ENCODE measurements around the gene DIAPH2.
A peak's percentile ranks its signal among the peaks of the same experiment; 100 is the strongest.

The DIAPH2 gene

DNA sequence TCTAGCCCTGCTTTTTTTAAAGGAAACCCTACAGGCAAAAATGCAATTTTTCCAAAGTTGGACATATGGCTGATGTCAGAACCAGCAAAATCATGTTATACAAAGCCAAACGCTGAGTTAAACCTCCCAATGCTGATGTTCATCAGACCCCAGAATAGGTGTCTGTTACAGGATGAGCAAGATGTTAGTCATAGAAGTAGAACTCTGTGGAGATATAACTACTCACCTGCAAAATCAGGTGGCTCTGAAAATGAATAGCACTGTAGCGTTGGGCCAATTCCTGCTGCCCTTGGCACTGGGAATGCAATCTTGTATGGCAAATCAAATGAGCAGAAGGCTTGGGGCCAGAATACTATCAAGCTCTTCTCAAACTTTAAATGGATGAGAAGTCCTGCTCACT, 833.1 kb downstream of the DIAPH2 start:
- no peak for DNase-seq

DNA sequence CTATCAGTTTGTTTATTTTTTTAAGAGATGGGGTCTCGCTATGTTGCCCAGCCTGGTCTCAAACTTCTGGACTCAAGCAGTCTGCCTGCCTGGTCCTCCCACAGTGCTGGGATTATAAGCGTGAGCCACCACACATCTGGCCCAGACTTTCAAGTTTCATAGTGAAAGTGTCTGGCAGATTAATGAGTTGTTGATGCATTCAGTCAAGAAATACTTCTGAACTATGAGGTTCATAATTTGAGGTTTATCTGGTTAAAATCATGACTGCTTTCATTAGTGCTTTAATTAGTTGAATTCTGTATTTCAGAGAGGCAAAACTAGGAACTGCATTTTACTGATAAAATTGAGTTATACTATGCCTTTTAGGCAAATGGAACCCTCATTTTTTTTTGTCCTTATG, 837.7 kb downstream of the DIAPH2 start:
- DNase-seq = no peak

- no peak for DNase-seq
These were observed 839.7 kb downstream of the DIAPH2 start for GRCh38 chrX:97524340-97524739.

DNA sequence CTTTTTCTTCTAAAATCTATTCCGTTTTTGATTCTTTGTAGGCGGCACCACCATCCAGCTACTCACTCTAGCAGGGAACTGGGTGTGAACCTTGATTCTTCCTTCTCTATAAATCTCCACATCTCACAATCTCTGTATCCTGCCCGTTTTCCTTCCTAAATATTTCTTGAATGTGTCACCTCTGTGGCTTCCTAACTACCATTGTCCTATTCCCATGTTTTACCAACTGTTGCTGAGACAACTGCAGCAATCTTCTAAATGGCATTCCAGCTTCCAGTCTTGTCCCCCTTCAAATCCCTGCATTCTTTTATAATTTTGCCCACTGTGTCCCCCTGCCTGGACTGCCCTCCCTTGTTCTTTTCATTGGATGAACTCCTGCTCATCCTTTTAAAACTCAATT, 840.4 kb downstream of the DIAPH2 start:
- DNase-seq = peak; percentile 53

GRCh38 chrX:97525981-97526380, 841.3 kb downstream of the DIAPH2 start:
- no peak for DNase-seq

- DNase-seq = no peak
These were observed 843.1 kb downstream of the DIAPH2 start for GRCh38 chrX:97527725-97528124.

GRCh38 chrX:97529536-97530200, 845.0 kb downstream of the DIAPH2 start:
- peak; percentile 47 for DNase-seq

DNA sequence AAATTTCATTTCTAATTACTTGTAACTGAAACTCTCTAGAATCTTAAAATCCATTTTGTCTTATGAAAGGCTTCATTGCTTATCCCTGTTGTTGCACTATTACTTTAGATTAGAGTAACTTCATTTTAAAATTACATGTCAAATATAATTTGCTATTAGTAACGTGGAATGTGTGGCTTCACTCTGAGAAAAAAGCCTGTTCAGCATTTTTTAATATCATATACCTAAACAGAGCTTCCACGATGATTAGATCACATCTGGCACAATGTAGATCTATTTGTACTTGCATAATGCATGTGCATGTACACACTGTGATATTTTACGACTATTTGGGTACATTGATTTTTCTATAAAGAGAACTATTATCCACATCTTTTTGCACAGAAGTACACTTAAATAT, 847.2 kb downstream of the DIAPH2 start:
- DNase-seq = no peak

DNA sequence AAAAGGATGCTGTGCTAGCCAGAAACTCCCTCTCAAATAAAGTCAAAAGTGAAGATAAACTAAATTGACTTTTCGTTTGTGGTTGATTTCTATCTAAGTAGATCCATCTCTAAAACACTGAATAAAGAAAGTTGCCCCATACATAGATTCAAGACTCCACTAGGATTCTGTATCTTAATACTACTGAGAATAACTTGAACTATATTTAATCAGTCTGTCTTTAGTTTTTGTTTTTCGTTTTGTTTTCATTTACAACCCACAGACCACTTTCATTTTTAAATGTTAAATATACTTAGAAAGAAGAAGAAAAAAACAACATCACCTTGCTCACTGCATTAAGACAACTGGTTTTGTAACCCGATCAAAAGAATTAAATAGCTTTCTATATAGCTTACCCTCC, 854.1 kb downstream of the DIAPH2 start:
- no peak for DNase-seq

DNA sequence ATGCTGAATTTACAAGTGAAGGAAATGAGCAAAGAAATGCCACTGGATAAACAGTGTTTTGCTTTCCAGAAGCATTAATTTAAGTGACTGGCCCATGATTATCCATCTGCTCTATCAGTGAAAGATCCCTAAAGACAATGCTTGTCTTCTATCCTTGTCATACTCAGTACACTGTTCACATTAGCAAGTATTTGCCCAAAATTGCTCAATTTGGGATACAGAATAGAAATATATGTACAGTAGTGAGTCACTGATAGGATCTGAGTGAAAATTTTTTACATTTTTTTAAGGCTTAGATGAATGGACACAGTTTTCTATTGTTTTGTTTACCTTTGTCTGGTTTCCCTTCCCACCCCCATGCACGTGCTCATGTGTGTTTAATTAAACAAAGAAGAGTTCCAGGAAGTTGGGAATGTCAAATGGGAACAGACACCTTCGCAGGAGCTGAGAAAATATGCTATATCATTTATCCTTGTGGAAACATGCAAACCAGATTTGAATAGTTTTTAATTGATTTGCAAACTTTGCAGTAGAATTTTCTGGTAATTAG, 855.4 kb downstream of the DIAPH2 start:
- DNase-seq = no peak

DNA sequence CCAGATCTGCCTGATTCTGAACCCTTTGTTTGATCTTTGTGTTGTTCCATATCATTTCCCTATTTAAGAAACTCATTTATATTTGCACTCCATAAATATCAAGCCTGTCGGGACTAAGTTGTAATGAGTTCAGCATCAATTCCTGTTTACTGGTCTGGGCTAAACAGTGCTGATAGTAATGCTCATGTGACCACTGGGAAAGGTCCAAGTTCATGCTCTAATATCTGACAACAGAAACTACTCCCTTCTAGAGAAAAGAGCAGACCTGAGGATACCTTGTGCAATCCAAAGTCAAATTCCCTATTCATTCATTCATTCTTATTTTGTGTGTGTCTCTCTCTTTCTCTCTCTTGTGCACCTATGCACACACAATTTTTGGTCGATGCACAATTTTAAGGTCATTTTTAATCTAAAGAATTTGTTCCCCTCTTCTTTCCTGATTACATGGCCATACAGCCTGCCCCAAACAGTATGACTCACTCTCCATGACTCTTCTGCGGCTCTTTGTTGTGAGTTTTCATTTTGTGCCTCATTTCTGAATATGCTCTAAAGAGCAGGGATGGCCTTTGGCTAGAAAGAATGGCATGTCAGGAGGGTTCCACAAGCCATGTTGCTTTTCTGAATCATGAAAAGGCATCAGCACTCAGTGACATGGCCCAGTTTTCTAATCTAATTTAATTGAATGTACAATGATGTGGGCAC, 863.4 kb downstream of the DIAPH2 start:
- DNase-seq = peak; percentile 12

GRCh38 chrX:97551821-97552220, 867.2 kb downstream of the DIAPH2 start:
- DNase-seq = no peak

- no peak for DNase-seq
These were observed 869.2 kb downstream of the DIAPH2 start for GRCh38 chrX:97553833-97554232.

GRCh38 chrX:97556359-97556758, 871.7 kb downstream of the DIAPH2 start:
- DNase-seq = no peak

DNA sequence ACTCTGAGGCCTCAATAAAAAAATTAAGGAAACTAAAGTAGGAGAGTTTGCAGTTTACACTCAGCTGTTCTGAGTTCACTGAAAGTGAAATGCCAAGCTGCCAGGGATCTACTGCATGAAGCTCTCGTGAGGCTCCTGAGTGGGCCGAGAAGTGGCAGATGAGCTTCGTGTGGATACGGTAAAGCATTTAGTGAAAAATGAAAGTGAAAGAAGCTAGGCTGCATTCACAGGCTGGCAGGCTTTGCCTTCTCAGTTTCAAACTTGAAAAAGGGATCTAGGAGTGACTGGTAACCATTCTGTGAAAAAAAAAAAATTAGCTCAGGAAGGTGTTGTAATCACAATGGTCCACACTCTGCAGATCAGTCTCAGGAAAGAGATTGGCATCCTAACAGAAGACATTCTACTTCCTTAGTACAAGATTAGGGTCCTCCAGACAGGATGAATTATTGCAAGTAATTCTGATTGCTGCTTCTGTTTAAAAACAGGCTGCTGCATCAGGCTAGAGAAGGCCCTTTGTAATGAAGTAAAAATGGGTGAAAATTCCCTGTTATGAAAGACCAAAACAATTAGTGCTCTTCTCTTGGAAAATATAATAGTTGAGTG, 879.0 kb downstream of the DIAPH2 start:
- peak; percentile 48 for DNase-seq

DNA sequence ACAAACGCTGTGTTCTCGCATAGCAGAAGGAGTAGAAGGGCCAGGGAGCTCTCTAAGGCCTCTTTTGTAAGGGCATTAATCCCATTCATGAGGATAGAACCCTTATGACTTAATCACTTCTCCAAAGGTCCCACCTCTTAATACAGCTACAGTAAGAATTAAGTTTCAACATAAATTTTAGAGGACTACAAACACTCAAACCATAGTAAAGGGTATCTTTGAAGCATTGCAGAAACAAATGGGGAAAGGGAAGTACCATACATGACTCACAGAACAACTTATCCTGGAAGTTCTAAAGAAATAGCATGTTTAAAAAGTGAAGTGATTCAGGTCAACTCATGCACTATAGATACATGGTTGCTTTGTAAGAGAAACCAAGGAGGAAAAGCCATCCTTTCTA, 879.9 kb downstream of the DIAPH2 start:
- no peak for DNase-seq

GRCh38 chrX:97587171-97587570, 902.5 kb downstream of the DIAPH2 start:
- no peak for DNase-seq

GRCh38 chrX:97594646-97595224, 910.1 kb downstream of the DIAPH2 start:
- no peak for DNase-seq

- no peak for DNase-seq
These were observed 913.3 kb downstream of the DIAPH2 start for GRCh38 chrX:97597954-97598353.

- DNase-seq = no peak
These were observed 918.0 kb downstream of the DIAPH2 start for GRCh38 chrX:97602465-97603258.

GRCh38 chrX:97605271-97605670, 920.6 kb downstream of the DIAPH2 start:
- no peak for DNase-seq

DNA sequence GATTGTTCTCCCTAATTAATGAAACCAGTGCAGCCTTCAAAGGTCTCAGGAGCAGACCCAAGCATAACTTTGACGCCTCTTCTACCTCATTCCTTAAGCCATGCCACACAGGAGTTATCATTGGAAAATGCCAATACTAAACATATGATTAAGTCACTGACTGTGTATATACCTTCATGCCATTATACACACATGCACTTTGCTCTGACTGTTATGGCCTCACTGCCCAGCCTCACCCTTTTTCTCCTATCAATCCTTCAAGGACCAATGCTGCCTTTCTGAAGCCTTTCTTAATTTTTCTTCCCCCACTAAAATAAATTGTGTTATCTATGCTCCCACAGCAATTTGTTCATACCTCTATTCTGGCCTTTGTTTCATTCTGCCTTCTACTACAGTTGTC, 924.7 kb downstream of the DIAPH2 start:
- DNase-seq = no peak

GRCh38 chrX:97609938-97610337, 925.3 kb downstream of the DIAPH2 start:
- DNase-seq = no peak
